Thoracic aorta (tissue), 2 donors: ENCODE measurements around the gene SLX4. TPM values are rescaled to one million over a fixed set of nuclear protein-coding genes. Genes with fewer than 3 reads are reported as not detected.

ENCODE experiments used
- ATAC-seq: fragments of 150-250 bp; one replicate; pipeline ENCODE4 v1.8.0; 2017; ENCODE audit warnings: low read depth; ENCODE audit not compliant: insufficient number of reproducible peaks, low FRiP score
- DNase-seq: peaks from one replicate; pipeline ENCODE4 v3.0.0-alpha.2; 2020; ENCODE audit warnings: low spot score
- H3K27ac ChIP-seq, 2 donors: fragments of 200-600 bp; sonication (generic); 1 replicate in 1 of 2; 2 replicates in 1 of 2; pipeline ENCODE4 v1.5.1; 2016; ENCODE audit warnings: mild to moderate bottlenecking in 2 of 2, moderate library complexity in 2 of 2
- H3K27me3 ChIP-seq: fragments of 200-600 bp; sonication (generic); replicated peaks from 2 replicates; pipeline ENCODE4 v1.6.0; 2016; ENCODE audit warnings: mild to moderate bottlenecking; ENCODE audit not compliant: insufficient read depth
- H3K36me3 ChIP-seq: fragments of 200-600 bp; sonication (generic); one replicate; pipeline ENCODE4 v1.5.1; 2016
- H3K4me1 ChIP-seq, 2 donors: fragments of 200-600 bp; sonication (generic); 1 replicate in 1 of 2; 2 replicates in 1 of 2; pipeline versions ENCODE4 v1.5.1 to v1.6.0; 2016; ENCODE audit warnings: low read depth in 2 of 2, mild to moderate bottlenecking in 1 of 2; ENCODE audit not compliant: control insufficient read depth in 1 of 2
- H3K4me3 ChIP-seq: fragments of 200-600 bp; sonication (generic); 2 replicates; pipeline ENCODE4 v1.5.1; 2016; ENCODE audit warnings: mild to moderate bottlenecking
- H3K9me3 ChIP-seq: fragments of 200-600 bp; sonication (generic); 2 replicates; pipeline ENCODE4 v1.5.1; 2016
- CTCF ChIP-seq: fragments of 200-600 bp; sonication (generic); IDR thresholded peaks from one replicate; pipeline ENCODE4 v1.5.1; 2019; ENCODE audit warnings: antibody characterized with exemption
- total RNA-seq, 2 donors: library from RNA; depleted of rRNA; stranded (reverse); fragments of >200 nt; gene quantifications; one replicate each; pipeline versions ENCODE4 v1.1.0 to v1.2.3, GENCODE V29; 2016

Gene SLX4
- total RNA-seq, 2 donors from 2014 or later: 6.9 to 7.8 TPM

- H3K4me1 ChIP-seq: peaks cover 10 to 17% of the 10 kb centered on the region in 2 donors
- no peaks in the 10 kb centered on the region for H3K9me3 ChIP-seq
- H3K27me3 ChIP-seq: no peaks in the 10 kb centered on the region
- ATAC-seq: no peak
- no peak for DNase-seq
- H3K4me3 ChIP-seq: no peak overlapping the region
- TF ChIP-seq CTCF: no peak
- H3K27ac ChIP-seq: no peak overlapping the region
- H3K36me3 ChIP-seq: no peaks in the 10 kb centered on the region
Measured at GRCh38 chr16:3546986-3547682, 64.3 kb downstream of the SLX4 start.

DNA sequence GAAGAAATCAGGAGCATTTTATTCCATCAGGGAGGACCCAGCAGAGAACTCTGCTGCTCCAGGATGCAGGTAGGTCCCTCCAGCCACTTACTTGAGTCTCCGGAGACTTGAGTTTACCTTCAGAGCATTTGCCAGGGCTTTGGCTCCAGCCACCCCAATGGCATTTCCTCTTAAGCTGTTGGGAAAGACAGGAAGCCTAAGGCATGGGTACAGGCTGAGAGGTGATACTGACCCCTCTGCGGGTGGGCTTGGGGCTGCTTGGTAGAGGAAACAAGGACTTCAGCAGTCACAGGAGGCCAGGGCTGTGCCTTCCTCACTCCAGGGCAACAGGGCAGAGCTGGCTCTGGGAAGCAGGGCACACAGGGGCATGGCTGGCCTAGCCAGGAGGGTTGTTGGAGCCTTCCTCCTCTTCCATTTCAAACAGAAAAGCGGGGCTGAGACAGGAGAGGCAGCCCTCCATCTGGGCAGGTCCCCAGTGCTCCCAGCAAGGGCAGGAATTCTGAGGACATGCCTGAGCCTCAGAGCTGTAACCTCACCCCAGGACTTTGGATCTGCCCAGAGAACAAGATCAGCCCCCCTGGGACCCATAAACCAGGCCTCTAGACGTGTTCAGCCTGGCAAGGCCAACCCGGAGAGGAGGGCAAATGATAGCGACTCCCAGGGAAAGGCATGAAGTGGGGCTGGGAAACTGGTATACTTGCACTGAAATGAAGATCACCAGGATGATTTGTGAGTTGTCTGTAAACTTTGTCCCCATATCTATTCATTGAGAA lies 68.6 kb downstream of the SLX4 start:
- Histone ChIP-seq H3K27ac (peak overlapping the region; percentile 74 to 86), H3K4me1 (peaks cover 11 to 22% of the 10 kb centered on the region in 2 donors), H3K36me3 (no peaks in the 10 kb centered on the region), H3K9me3 (no peaks in the 10 kb centered on the region), H3K27me3 (no peaks in the 10 kb centered on the region), H3K4me3 (no peak overlapping the region)
- ATAC-seq (no peak), DNase-seq (no peak)
- TF ChIP-seq CTCF: no peak

DNA sequence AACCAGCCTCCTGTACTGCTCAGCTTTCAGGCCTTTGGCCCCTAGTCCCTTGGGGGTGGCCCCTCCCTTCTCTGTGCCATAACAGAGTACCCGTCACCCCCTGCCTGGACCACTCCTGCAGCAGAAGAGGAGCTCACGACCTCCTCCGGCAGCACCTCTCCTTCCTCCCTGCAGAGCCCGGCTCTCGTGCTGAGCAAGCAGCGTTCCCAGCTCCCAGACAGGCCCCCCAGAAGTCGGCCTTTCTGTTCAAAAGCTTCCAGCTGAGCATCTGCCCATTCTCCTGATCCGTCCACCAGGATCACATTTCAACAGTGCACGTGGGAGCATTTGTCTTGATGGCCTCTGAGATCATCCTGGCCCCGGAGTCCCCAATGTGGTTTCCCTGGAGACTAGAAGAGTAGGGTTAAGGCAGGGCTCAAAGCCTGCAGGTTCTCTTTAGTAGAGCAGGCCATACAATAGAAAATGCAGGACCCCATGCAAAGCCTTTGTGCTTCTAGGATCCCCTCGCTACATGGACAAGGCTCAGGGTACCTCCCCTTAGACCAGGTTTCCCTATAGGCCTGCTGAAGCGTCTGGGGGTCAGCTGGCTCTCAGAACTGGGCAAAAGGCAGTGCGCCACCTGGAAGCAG lies 69.8 kb downstream of the SLX4 start:
- DNase-seq: no peak
- no peak for ATAC-seq
- peaks cover 18 to 28% of the 10 kb centered on the region in 2 donors for H3K4me1 ChIP-seq
- H3K27me3 ChIP-seq: no peaks in the 10 kb centered on the region
- H3K4me3 ChIP-seq: no peak overlapping the region
- H3K27ac ChIP-seq: peak overlapping the region in 1 of 2 donors; percentile 86
- no peaks in the 10 kb centered on the region for H3K9me3 ChIP-seq
- TF ChIP-seq CTCF: no peak
- no peaks in the 10 kb centered on the region for H3K36me3 ChIP-seq

DNA sequence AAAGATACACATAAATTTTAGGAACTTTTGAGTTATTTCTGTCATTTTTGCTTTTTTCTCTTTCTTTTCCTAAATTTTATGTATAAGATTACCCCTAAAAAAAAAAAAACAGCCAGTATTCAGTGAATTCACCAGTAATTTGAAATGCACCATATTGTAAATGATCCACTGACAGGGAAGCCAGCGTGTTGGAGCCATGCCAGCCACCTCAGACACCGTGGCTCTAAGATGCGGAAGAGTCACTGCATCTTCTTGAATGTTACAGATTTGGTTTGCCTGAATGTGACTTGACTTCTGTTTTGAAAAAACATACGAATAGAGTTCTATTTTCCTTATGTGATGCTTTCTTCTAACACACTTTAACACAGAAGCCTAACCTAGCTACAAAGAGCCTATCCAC lies 73.2 kb downstream of the SLX4 start:
- no peaks in the 10 kb centered on the region for H3K27me3 ChIP-seq
- DNase-seq: no peak
- no peak overlapping the region for H3K4me3 ChIP-seq
- no peak for TF ChIP-seq CTCF
- no peak for ATAC-seq
- H3K4me1 ChIP-seq: peaks cover 30 to 35% of the 10 kb centered on the region in 2 donors
- no peaks in the 10 kb centered on the region for H3K9me3 ChIP-seq
- H3K36me3 ChIP-seq: no peaks in the 10 kb centered on the region
- H3K27ac ChIP-seq: peak overlapping the region; percentile 57 to 73

GRCh38 chr16:3536851-3537250 lies 74.6 kb downstream of the SLX4 start:
- H3K4me1 ChIP-seq: peaks cover 19 to 21% of the 10 kb centered on the region in 2 donors

More at GRCh38 chr16:3536851-3537250, 74.6 kb downstream of the SLX4 start:
- no peaks in the 10 kb centered on the region for H3K27me3 ChIP-seq
- peak; percentile 74 for ATAC-seq
- H3K9me3 ChIP-seq: no peaks in the 10 kb centered on the region
- no peak for TF ChIP-seq CTCF
- H3K27ac ChIP-seq: peak overlapping the region; percentile 80 to 84
- no peak for DNase-seq
- peaks cover 7% of the 10 kb centered on the region for H3K36me3 ChIP-seq
- H3K4me3 ChIP-seq: peak overlapping the region; percentile 46
